A549 (cell line): Measurements from ENCODE around the gene ATAT1. TPM values are rescaled to one million over a fixed set of nuclear protein-coding genes. Genes with fewer than 3 reads are reported as not detected.

Experiments
- ATAC-seq, 2 experiments: fragments of 200-7000 bp in 1 of 2; fragments of >200 bp in 1 of 2; cut with Nextera tagmentation in 1 of 2; cut with Tn5 transposase in 1 of 2; 3 replicates each; pipeline versions ENCODE4 v1.8.0 to v1.9.1; 2018 to 2020; ENCODE audit warnings: mild to moderate bottlenecking in 1 of 2, moderate library complexity in 1 of 2
- CTCF ChIA-PET: fragments of 300-600 bp; sonication (Branson Sonifier 250); formaldehyde crosslinking; extraction: SDS; loops from one replicate; lab custom pipeline; 2021; ENCODE audit warnings: antibody characterized with exemption, inconsistent platforms; lab: Yijun Ruan, JAX
- POLR2A ChIA-PET: fragments of 350-600 bp; formaldehyde crosslinking; extraction: SDS; loops from one replicate; lab custom pipeline; 2021; ENCODE audit warnings: antibody characterized with exemption, inconsistent platforms; lab: Yijun Ruan, JAX
- DNase-seq, 2 experiments: peaks; one replicate each; pipeline versions ENCODE4 v3.0.0 to v3.0.0-alpha.2; 2011 to 2016; ENCODE audit warnings: low read depth in 1 of 2, low spot score in 1 of 2
- FAIRE-seq: peaks from 2 replicates; lab custom pipeline; 2011; peaks lifted over from hg19 to GRCh38; lab: Jason Lieb, UNC
- H3K27ac ChIP-seq, 2 experiments: fragments of >200 bp; sonication (Bioruptor Twin); formaldehyde crosslinking; 3 replicates each; pipeline ENCODE4 v1.5.1; 2016 to 2017
- H3K4me1 ChIP-seq: fragments of >200 bp; sonication (Bioruptor Twin); formaldehyde crosslinking; 3 replicates; pipeline ENCODE4 v1.6.1; 2016
- H3K4me2 ChIP-seq: fragments of >200 bp; sonication (Bioruptor Twin); formaldehyde crosslinking; 3 replicates; pipeline ENCODE4 v1.6.1; 2016
- H3K4me3 ChIP-seq: fragments of >200 bp; sonication (Bioruptor Twin); formaldehyde crosslinking; 3 replicates; pipeline ENCODE4 v1.5.1; 2016
- H3K9me3 ChIP-seq: fragments of >200 bp; sonication (Bioruptor Twin); formaldehyde crosslinking; 3 replicates; pipeline ENCODE4 v1.6.1; 2016
- CBX8 ChIP-seq: fragments of 200-600 bp; sonication (generic); IDR thresholded peaks from 2 replicates; pipeline ENCODE4 v1.6.1; 2016
- CEBPB ChIP-seq, 2 experiments: fragments of >200 bp in 1 of 2; sonication (Bioruptor Twin) in 1 of 2; formaldehyde crosslinking in 1 of 2; IDR thresholded peaks; 2 replicates each; pipeline ENCODE4 v1.6.1; 2012 to 2016
- CHD2 ChIP-seq: fragments of 150-350 bp; IDR thresholded peaks from 2 replicates; pipeline ENCODE4 v1.6.1; 2014; ENCODE audit warnings: low read length; ENCODE audit not compliant: partially characterized antibody
- EHF ChIP-seq: fragments of 250-450 bp; sonication (Bioruptor Pico); IDR thresholded peaks from 2 replicates; pipeline ENCODE4 v1.5.0; 2020; ENCODE audit warnings: mild to moderate bottlenecking
- EP300 ChIP-seq, 2 experiments: fragments of >200 bp; sonication (Bioruptor Twin); formaldehyde crosslinking; IDR thresholded peaks; 2 replicates in 1 of 2; 3 replicates in 1 of 2; pipeline ENCODE4 v1.6.1; 2016 to 2017
- FOXS1 ChIP-seq: fragments of 250-450 bp; sonication (Bioruptor Pico); IDR thresholded peaks from 2 replicates; pipeline ENCODE4 v1.5.0; 2020; ENCODE audit warnings: mild to moderate bottlenecking, moderate library complexity
- HOXA7 ChIP-seq: fragments of 250-450 bp; sonication (Bioruptor Pico); IDR thresholded peaks from 2 replicates; pipeline ENCODE4 v1.5.0; 2020; ENCODE audit warnings: mild to moderate bottlenecking, moderate library complexity
- JUN ChIP-seq, 2 experiments: fragments of >200 bp; sonication (Bioruptor Twin); formaldehyde crosslinking; IDR thresholded peaks; 2 replicates in 1 of 2; 3 replicates in 1 of 2; pipeline ENCODE4 v1.6.1; 2016 to 2017
- MAZ ChIP-seq: fragments of 150-350 bp; IDR thresholded peaks from 2 replicates; pipeline ENCODE4 v1.6.1; 2014; ENCODE audit warnings: antibody characterized with exemption, low read depth, low read length, borderline replicate concordance
- MYC ChIP-seq: IDR thresholded peaks from 2 replicates; pipeline ENCODE4 v1.6.1; 2012; ENCODE audit warnings: mild to moderate bottlenecking, inconsistent platforms, low read length, improper control_type of control experiment, borderline replicate concordance
- POLR2A ChIP-seq: IDR thresholded peaks from 2 replicates; pipeline ENCODE4 v1.6.1; 2012; ENCODE audit warnings: mild to moderate bottlenecking, low read length
- POLR2AphosphoS2 ChIP-seq: conservative IDR thresholded peaks from 2 replicates; pipeline ENCODE4 v1.6.1; 2012; ENCODE audit warnings: low read length, improper control_type of control experiment, inconsistent platforms
- SMC3 ChIP-seq: fragments of >200 bp; sonication (Bioruptor Twin); formaldehyde crosslinking; IDR thresholded peaks from 3 replicates; pipeline ENCODE4 v1.6.1; 2018; ENCODE audit warnings: inconsistent platforms
- TP53 ChIP-seq: fragments of 250-450 bp; sonication (Bioruptor Pico); IDR thresholded peaks from 2 replicates; pipeline ENCODE4 v1.5.0; 2021; ENCODE audit warnings: mild to moderate bottlenecking, moderate library complexity
- ZSCAN20 ChIP-seq: fragments of 250-450 bp; sonication (Bioruptor Pico); IDR thresholded peaks from 2 replicates; pipeline ENCODE4 v1.8.0; 2022; ENCODE audit warnings: mild to moderate bottlenecking, moderate library complexity
- WGBS: methylation state at CpG from one replicate; pipeline ENCODE4 v1.1.6; 2017; ENCODE audit errors: missing lambda C conversion rate; 5-methylcytosine and 5-hydroxymethylcytosine counted together
- polyA plus RNA-seq, 4 experiments: library from polyadenylated mRNA; depleted of rRNA in 3 of 4; stranded (reverse); fragments of >200 nt; fragmentation: RNase III in 1 of 4; extraction: RNeasy Plus Mini Kit Qiagen cat#74134 plus additional on column Dnase treatment in 1 of 4; gene quantifications; 2 replicates in 3 of 4; 3 replicates in 1 of 4; pipeline ENCODE4 v1.2.3, GENCODE V29; 2011 to 2017
- TF ChIP-seq, protein P1 (sequence below): IDR thresholded peaks from 2 replicates; pipeline ENCODE4 v1.6.1; 2012
- TF ChIP-seq, protein P2 (sequence below): fragments of >200 bp; sonication (Bioruptor Twin); formaldehyde crosslinking; IDR thresholded peaks from 2 replicates; pipeline ENCODE4 v1.6.1; 2016
- TF ChIP-seq, protein P3 (sequence below): IDR thresholded peaks from 2 replicates; pipeline ENCODE4 v1.6.1; 2012; ENCODE audit warnings: low read depth, borderline replicate concordance
- TF ChIP-seq, protein P4 (sequence below): IDR thresholded peaks from 2 replicates; pipeline ENCODE4 v1.6.1; 2012
- TF ChIP-seq, protein P5 (sequence below): fragments of 200-600 bp; sonication (generic); IDR thresholded peaks from 2 replicates; pipeline ENCODE4 v1.6.1; 2016; ENCODE audit warnings: antibody characterized with exemption, mild to moderate bottlenecking, moderate library complexity

ATAT1 gene
- polyA plus RNA-seq, 2 of the 4 experiments (the other 2 are of a cell fraction) = 7.4 to 8.6 TPM

DNA sequence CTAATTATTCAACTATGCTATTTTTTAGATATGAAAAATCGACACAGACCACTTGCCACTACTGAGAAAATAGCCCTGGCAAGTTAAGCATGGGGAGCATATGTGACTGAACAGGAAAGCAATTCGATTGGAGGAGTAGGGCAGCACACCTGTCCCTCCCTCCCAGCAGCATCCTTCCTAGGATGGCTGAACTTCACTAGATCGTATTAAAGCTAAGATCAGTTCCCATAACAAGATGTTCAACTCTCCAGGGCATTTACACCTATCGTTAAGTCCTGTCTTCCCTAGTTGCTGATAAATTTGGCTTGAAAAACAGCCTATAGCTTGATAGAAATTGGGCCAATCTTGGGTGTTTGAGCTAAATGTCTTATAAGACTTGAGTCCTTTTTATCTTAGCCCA is 16.6 kb upstream of the ATAT1 start:
- H3K4me3 ChIP-seq = no peak overlapping the region
- H3K4me1 ChIP-seq = peaks cover 33% of the 10 kb centered on the region
- CTCF ChIA-PET = interaction anchor here (1.3 to 1.9 kb wide), 4 partner anchors 12 to 128 kb away, joined by 4 to 5 read pairs (median 4); no protein-coding TSS in a partner anchor
- POLR2A ChIA-PET = no interaction called here
- no peaks in the 10 kb centered on the region for H3K9me3 ChIP-seq
- no peak for ATAC-seq
- FAIRE-seq = no peak
- TF ChIP-seq CBX8 = no peak
- no peak for TF ChIP-seq POLR2A
- TF ChIP-seq, protein P1, sequence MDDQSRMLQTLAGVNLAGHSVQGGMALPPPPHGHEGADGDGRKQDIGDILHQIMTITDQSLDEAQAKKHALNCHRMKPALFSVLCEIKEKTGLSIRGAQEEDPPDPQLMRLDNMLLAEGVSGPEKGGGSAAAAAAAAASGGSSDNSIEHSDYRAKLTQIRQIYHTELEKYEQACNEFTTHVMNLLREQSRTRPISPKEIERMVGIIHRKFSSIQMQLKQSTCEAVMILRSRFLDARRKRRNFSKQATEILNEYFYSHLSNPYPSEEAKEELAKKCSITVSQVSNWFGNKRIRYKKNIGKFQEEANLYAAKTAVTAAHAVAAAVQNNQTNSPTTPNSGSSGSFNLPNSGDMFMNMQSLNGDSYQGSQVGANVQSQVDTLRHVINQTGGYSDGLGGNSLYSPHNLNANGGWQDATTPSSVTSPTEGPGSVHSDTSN = no peak
- no peak for TF ChIP-seq SMC3
- H3K27ac ChIP-seq = no peak overlapping the region
- H3K4me2 ChIP-seq = no peak overlapping the region
- DNase-seq = no peak
- WGBS = 77% methylated on average over 4 of the region's 4 CpGs

DNA sequence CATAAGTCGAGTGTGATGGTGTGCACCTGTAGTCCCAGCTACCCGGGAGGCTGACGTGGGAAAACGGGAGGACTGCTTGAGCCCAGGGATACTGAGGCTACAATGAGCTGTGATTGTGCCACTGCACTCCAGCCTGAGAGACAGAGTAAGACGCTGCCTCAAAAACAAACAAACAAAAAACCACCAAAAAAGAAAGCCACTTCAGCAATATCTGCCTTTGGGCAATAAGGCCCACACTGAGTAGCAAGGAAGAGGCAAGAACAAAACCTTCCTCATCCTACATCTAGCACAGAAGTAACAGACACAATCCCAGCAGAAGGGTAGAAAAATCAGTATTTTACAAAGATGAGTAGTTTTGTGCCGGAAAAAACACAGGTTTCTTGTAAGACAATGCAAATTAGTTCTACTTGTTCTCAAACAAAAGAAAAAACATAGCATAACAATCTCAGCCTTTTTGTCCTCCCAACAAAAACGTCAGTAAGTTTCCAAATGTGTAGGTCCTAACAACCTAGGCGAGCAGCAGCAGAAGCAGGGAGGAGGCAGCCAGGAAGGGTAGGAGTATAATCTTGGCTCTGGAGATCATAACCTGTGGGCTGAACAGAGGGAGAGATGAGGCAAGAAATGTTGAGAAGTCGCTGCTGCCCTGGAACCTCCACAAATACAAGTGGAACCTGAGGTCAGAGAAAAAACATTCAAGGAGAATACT is 15.4 kb upstream of the ATAT1 start:
- H3K4me3 ChIP-seq = no peak overlapping the region
- ATAC-seq = no peak
- no peak for TF ChIP-seq FOXS1 (CRISPR knock-in tag)
- TF ChIP-seq ZSCAN20 (CRISPR knock-in tag) = no peak
- no peak for TF ChIP-seq CHD2
- TF ChIP-seq, protein P2, sequence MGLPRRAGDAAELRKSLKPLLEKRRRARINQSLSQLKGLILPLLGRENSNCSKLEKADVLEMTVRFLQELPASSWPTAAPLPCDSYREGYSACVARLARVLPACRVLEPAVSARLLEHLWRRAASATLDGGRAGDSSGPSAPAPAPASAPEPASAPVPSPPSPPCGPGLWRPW = no peak
- TF ChIP-seq MYC = no peak
- TF ChIP-seq EP300 (IDR thresholded peaks at IDR 0.05) = no peak
- TF ChIP-seq CEBPB (IDR thresholded peaks at IDR 0.05) = no peak
- TF ChIP-seq, protein P3, sequence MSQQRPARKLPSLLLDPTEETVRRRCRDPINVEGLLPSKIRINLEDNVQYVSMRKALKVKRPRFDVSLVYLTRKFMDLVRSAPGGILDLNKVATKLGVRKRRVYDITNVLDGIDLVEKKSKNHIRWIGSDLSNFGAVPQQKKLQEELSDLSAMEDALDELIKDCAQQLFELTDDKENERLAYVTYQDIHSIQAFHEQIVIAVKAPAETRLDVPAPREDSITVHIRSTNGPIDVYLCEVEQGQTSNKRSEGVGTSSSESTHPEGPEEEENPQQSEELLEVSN = no peak
- no peak for TF ChIP-seq CBX8
- TF ChIP-seq HOXA7 (CRISPR knock-in tag) = no peak
- TF ChIP-seq, protein P4, sequence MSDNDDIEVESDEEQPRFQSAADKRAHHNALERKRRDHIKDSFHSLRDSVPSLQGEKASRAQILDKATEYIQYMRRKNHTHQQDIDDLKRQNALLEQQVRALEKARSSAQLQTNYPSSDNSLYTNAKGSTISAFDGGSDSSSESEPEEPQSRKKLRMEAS = no peak
- TF ChIP-seq, protein P5, sequence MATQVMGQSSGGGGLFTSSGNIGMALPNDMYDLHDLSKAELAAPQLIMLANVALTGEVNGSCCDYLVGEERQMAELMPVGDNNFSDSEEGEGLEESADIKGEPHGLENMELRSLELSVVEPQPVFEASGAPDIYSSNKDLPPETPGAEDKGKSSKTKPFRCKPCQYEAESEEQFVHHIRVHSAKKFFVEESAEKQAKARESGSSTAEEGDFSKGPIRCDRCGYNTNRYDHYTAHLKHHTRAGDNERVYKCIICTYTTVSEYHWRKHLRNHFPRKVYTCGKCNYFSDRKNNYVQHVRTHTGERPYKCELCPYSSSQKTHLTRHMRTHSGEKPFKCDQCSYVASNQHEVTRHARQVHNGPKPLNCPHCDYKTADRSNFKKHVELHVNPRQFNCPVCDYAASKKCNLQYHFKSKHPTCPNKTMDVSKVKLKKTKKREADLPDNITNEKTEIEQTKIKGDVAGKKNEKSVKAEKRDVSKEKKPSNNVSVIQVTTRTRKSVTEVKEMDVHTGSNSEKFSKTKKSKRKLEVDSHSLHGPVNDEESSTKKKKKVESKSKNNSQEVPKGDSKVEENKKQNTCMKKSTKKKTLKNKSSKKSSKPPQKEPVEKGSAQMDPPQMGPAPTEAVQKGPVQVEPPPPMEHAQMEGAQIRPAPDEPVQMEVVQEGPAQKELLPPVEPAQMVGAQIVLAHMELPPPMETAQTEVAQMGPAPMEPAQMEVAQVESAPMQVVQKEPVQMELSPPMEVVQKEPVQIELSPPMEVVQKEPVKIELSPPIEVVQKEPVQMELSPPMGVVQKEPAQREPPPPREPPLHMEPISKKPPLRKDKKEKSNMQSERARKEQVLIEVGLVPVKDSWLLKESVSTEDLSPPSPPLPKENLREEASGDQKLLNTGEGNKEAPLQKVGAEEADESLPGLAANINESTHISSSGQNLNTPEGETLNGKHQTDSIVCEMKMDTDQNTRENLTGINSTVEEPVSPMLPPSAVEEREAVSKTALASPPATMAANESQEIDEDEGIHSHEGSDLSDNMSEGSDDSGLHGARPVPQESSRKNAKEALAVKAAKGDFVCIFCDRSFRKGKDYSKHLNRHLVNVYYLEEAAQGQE = no peak
- TF ChIP-seq, protein P1 = no peak
- no peak for TF ChIP-seq EHF (CRISPR knock-in tag)
- no peak for TF ChIP-seq MAZ
- no peak for TF ChIP-seq TP53 (CRISPR knock-in tag)
- TF ChIP-seq JUN (IDR thresholded peaks at IDR 0.05) = no peak
- TF ChIP-seq POLR2AphosphoS2 = no peak
- TF ChIP-seq, all 56 proteins: peak for 0
- no peak overlapping the region for H3K27ac ChIP-seq
- ChIA-PET POLR2A (no interaction called here), CTCF (interaction anchor here (0.8 to 3.7 kb wide), 6 partner anchors 13 to 129 kb away, joined by 4 to 16 read pairs (median 4); no protein-coding TSS in a partner anchor)
- H3K4me1 ChIP-seq = peaks cover 33% of the 10 kb centered on the region
- DNase-seq (no peak), FAIRE-seq (no peak)
- 87% methylated on average over 9 of the region's 9 CpGs for WGBS
- H3K4me2 ChIP-seq = no peak overlapping the region
- no peaks in the 10 kb centered on the region for H3K9me3 ChIP-seq
